Lung (tissue), 12 donors: ENCODE results near the gene CATSPERB. TPM values are rescaled to one million over a fixed set of nuclear protein-coding genes. Genes with fewer than 3 reads are reported as not detected.

Experiments
- ATAC-seq: fragments of 200-7000 bp; cut with Tn5 transposase; one replicate; pipeline ENCODE4 v1.9.1; 2020; ENCODE audit warnings: moderate number of reproducible peaks; ENCODE audit not compliant: insufficient read depth, low FRiP score
- DNase-seq, 3 donors: peaks; one replicate each; pipeline ENCODE4 v3.0.0-alpha.2; 2013 to 2017
- H3K27ac ChIP-seq, 2 donors: one replicate each; pipeline ENCODE4 v1.5.1; 2013; ENCODE audit warnings: mild to moderate bottlenecking in 2 of 2, moderate library complexity in 2 of 2, control low read depth in 1 of 2, inconsistent platforms in 1 of 2, low read depth in 1 of 2, low read length in 1 of 2
- H3K27me3 ChIP-seq, 3 donors: one replicate each; pipeline ENCODE4 v1.5.1; 2013; ENCODE audit warnings: low read length in 2 of 3; ENCODE audit not compliant: control insufficient read depth in 3 of 3, insufficient read depth in 3 of 3
- H3K36me3 ChIP-seq, 4 donors: one replicate each; pipeline ENCODE4 v1.5.1; 2013; ENCODE audit warnings: low read length in 4 of 4, mild to moderate bottlenecking in 1 of 4, moderate library complexity in 1 of 4; ENCODE audit not compliant: control insufficient read depth in 4 of 4, insufficient read depth in 4 of 4
- H3K4me1 ChIP-seq, 5 donors: one replicate each; pipeline ENCODE4 v1.5.1; 2013; ENCODE audit warnings: low read length in 5 of 5, mild to moderate bottlenecking in 2 of 5, moderate library complexity in 1 of 5; ENCODE audit not compliant: control insufficient read depth in 5 of 5, insufficient read depth in 5 of 5
- H3K4me3 ChIP-seq: one replicate; pipeline ENCODE4 v1.5.1; 2013; ENCODE audit warnings: mild to moderate bottlenecking, control low read depth, moderate library complexity
- H3K9ac ChIP-seq, 2 donors: one replicate each; pipeline ENCODE4 v1.5.1; 2013; ENCODE audit warnings: low read length in 2 of 2, control low read depth in 1 of 2; ENCODE audit not compliant: insufficient read depth in 1 of 2
- H3K9me3 ChIP-seq, 4 donors: one replicate each; pipeline ENCODE4 v1.5.1; 2013; ENCODE audit warnings: low read length in 3 of 4, mild to moderate bottlenecking in 1 of 4, moderate library complexity in 1 of 4; ENCODE audit not compliant: control insufficient read depth in 4 of 4, insufficient read depth in 3 of 4
- WGBS, 2 donors: extraction: QIAGEN DNeasy Blood & Tissue Kit; methylation state at CpG; one replicate each; pipeline ENCODE4 v1.1.7; 2013; 5-methylcytosine and 5-hydroxymethylcytosine counted together
- polyA plus RNA-seq, 2 donors: library from polyadenylated mRNA; stranded (reverse); fragments of 200-250 nt; gene quantifications; one replicate each; pipeline ENCODE4 v1.2.1, GENCODE V29; 2013
- total RNA-seq, 2 donors: library from RNA; depleted of rRNA in 1 of 2; stranded (reverse); fragments of >200 nt in 1 of 2; gene quantifications; one replicate each; pipeline ENCODE4 v1.2.1, GENCODE V29; 2014 to 2021
- TF ChIP-seq, protein P1 (sequence below): IDR thresholded peaks from 2 replicates; pipeline ENCODE4 v1.5.1; 2012; ENCODE audit warnings: mild to moderate bottlenecking; ENCODE audit errors: control extremely low read depth, extremely low read depth
- donor health status: control.
- donor health status: control.
- donor health status: Bipolar disorder and iron deficiency.
- donor health status: healthy.
- donor health status: DM: yes; HTN: yes; CAD: no.

Gene CATSPERB
- total and polyA plus RNA-seq, 4 donors, result 0.57 to 9.0 (median 4.3) TPM

DNA sequence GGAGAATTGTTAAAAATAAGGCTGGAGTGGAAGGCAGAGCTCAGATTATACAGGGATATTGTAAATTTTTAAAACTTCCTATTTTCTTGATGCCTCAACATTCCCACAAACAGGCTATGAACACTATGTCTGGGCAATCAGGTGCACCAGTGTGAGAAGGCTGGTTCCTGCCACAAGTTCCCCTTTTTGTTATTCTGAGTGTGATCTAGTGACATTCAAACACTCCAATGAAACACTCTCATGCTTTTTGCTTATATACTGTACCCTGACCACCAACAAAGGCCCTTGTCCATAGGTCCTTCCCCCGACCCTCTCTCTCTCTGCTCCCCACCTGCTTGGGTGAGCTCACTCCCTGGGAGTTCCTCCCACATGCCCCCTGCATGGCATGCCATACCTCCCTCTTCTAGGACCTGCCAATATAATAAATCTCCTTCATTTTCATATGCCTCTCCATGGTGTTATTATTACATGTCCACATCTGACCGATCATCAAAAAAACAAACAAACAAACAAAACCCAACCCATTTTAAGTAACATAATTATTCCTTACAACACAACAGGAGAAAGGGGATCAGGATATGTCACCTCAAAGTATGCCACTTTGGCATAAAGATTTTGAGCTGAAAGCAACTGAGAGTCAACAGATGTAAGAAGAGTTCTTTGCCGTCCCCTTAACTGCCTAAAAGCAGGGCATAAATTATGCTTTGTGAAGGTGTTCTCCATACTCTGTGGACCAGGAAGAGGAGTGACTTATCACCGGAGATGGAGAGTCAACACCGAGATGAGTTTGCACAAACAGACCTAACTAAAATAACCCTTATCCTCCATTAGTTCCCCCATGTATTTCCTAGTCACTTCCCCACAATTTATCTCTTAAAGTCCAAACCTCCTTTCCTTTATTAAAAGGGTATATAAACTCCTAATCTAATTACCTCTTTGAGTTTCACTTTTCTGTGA is 42.5 kb upstream of the CATSPERB start:
- TF ChIP-seq, protein P1, sequence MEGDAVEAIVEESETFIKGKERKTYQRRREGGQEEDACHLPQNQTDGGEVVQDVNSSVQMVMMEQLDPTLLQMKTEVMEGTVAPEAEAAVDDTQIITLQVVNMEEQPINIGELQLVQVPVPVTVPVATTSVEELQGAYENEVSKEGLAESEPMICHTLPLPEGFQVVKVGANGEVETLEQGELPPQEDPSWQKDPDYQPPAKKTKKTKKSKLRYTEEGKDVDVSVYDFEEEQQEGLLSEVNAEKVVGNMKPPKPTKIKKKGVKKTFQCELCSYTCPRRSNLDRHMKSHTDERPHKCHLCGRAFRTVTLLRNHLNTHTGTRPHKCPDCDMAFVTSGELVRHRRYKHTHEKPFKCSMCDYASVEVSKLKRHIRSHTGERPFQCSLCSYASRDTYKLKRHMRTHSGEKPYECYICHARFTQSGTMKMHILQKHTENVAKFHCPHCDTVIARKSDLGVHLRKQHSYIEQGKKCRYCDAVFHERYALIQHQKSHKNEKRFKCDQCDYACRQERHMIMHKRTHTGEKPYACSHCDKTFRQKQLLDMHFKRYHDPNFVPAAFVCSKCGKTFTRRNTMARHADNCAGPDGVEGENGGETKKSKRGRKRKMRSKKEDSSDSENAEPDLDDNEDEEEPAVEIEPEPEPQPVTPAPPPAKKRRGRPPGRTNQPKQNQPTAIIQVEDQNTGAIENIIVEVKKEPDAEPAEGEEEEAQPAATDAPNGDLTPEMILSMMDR, result no peak
- no peaks in the 10 kb centered on the region for H3K4me1 ChIP-seq
- peaks cover 0 to 4% (median 0%) of the 10 kb centered on the region in 4 donors for H3K36me3 ChIP-seq
- H3K9me3 ChIP-seq, result no peaks in the 10 kb centered on the region
- H3K9ac ChIP-seq, result no peak overlapping the region
- 26 to 54% methylated on average over 5 of the region's 5 CpGs for WGBS, 2 donors
- DNase-seq, result no peak
- peaks cover 0 to 3% (median 0%) of the 10 kb centered on the region in 3 donors for H3K27me3 ChIP-seq
- H3K4me3 ChIP-seq, result no peak overlapping the region
- H3K27ac ChIP-seq, result no peak overlapping the region
- no peak for ATAC-seq

DNA sequence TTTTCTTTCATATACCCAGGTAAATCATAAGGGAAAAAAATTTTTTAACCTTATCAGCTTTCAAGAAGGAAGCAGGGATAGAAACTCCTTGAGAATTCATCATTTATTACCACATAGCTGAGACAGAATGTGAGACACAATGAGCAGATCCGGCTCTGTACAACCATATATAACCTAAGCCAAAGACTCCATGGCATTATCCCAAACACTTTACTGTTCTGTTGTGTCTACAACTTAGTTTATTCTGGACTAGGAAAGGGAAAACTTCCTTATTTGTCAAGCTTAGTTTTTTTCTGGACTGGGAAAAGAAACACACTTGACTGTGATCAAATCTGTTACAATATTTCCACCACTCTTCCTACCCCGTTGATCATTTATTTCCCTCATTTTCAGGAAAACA is 38.3 kb upstream of the CATSPERB start:
- H3K9me3 ChIP-seq, result no peaks in the 10 kb centered on the region
- no peak overlapping the region for H3K27ac ChIP-seq
- H3K27me3 ChIP-seq, result no peaks in the 10 kb centered on the region
- TF ChIP-seq, protein P1, result no peak
- no peak overlapping the region for H3K4me3 ChIP-seq
- H3K36me3 ChIP-seq, result peaks cover 0 to 2% (median 0%) of the 10 kb centered on the region in 4 donors
- 58 to 76% methylated on average over 2 of the region's 2 CpGs for whole genome bisulfite sequencing, 2 donors
- H3K4me1 ChIP-seq, result no peaks in the 10 kb centered on the region
- DNase-seq (peak in 1 of 3 donors; percentile 3), ATAC-seq (peak; percentile 47)
- no peak overlapping the region for H3K9ac ChIP-seq

DNA sequence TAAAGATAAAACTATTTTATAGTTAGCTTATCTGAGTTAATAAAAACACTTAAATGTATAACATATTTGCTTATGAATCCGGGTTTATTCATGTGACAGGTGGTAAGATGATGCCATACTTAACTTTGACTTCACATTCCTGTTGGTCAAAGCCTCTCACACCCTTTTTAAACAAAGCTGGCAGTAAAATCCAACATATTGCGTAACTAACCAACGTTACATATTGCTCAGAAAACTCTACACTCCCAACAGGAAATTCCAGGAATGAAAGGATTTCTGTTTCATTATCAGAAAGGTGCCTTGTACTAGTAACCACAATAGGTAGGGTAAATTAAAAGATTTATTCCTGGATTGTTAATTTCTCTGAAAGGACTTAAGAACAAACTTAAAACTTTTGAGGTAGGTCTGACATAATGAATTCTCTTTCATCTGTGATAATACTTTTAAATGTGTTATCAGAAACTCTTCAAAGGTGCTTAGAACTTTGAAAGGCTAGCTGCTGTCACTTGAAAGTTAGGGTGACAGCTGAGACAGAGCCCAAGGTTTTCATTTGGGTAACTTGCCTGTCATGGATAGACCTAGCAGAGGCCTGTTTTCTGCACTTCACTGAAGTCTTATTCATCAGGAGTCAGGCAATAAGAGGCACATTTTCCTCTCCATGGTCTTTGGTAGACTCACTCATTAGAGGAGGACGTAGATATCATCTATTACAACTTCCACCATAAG is 23.8 kb upstream of the CATSPERB start:
- H3K9ac ChIP-seq, result no peak overlapping the region
- WGBS, 2 donors, result 33 to 58% methylated on average over 4 of the region's 4 CpGs
- ATAC-seq, result peak; percentile 43

More for the DNA sequence above, 23.8 kb upstream of the CATSPERB start:
- peaks cover 0 to 4% (median 0%) of the 10 kb centered on the region in 5 donors for H3K4me1 ChIP-seq
- no peaks in the 10 kb centered on the region for H3K27me3 ChIP-seq
- TF ChIP-seq, protein P1, result no peak
- peak overlapping the region; percentile 20 to 57 for H3K27ac ChIP-seq
- no peaks in the 10 kb centered on the region for H3K36me3 ChIP-seq
- peaks cover 0 to 5% (median 2%) of the 10 kb centered on the region in 4 donors for H3K9me3 ChIP-seq
- DNase-seq, result peak in 2 of 3 donors; percentile 60 to 74
- no peak overlapping the region for H3K4me3 ChIP-seq
